K562 (cell line): ENCODE results near the gene CHST10. TPM values are rescaled to one million over a fixed set of nuclear protein-coding genes. Genes with fewer than 3 reads are reported as not detected.

Experiments used
- FOXP4 ChIP-seq: sonication (generic); formaldehyde crosslinking; IDR thresholded peaks from 2 replicates; pipeline ENCODE4 v1.8.0; 2022; ENCODE audit warnings: mild to moderate bottlenecking, missing genetic modification reagents, borderline replicate concordance
- GATA2 ChIP-seq: sonication (generic); formaldehyde crosslinking; IDR thresholded peaks from 2 replicates; pipeline ENCODE4 v1.4.0; 2020; ENCODE audit warnings: mild to moderate bottlenecking, missing genetic modification reagents
- HDAC2 ChIP-seq: fragments of 450-650 bp; IDR thresholded peaks from 2 replicates; pipeline ENCODE4 v1.6.1; 2016; ENCODE audit warnings: mild to moderate bottlenecking
- HSF4 ChIP-seq: fragments of 250-450 bp; sonication (Bioruptor Pico); IDR thresholded peaks from 2 replicates; pipeline ENCODE4 v2.1.2; 2022; ENCODE audit warnings: mild to moderate bottlenecking, moderate library complexity, borderline replicate concordance
- ILF3 ChIP-seq: fragments of 450-650 bp; IDR thresholded peaks from 2 replicates; pipeline ENCODE4 v1.6.1; 2018; ENCODE audit warnings: antibody characterized with exemption, mild to moderate bottlenecking, moderate library complexity, borderline replicate concordance
- PCBP2 ChIP-seq: fragments of 200-400 bp; formaldehyde crosslinking; IDR thresholded peaks from 2 replicates; pipeline ENCODE4 v1.6.1; 2018; ENCODE audit warnings: low read length, low read depth, mild to moderate bottlenecking, moderate library complexity; ENCODE audit not compliant: poor library complexity, severe bottlenecking
- RBM25 ChIP-seq: fragments of 200-400 bp; formaldehyde crosslinking; IDR thresholded peaks from 2 replicates; pipeline ENCODE4 v1.6.1; 2018; ENCODE audit warnings: low read length, low read depth, moderate library complexity; ENCODE audit not compliant: severe bottlenecking
- SNRNP70 ChIP-seq: fragments of 200-400 bp; formaldehyde crosslinking; optimal IDR thresholded peaks from 2 replicates; pipeline ENCODE3; 2017; ENCODE audit warnings: low read depth, low read length
- SUPT5H ChIP-seq: fragments of 450-650 bp; IDR thresholded peaks from 2 replicates; pipeline ENCODE4 v1.6.1; 2016
- XRCC3 ChIP-seq: fragments of 450-650 bp; IDR thresholded peaks from 2 replicates; pipeline ENCODE4 v1.6.1; 2017; ENCODE audit warnings: mild to moderate bottlenecking, moderate library complexity
- ZKSCAN8 ChIP-seq: fragments of 200-800 bp; sonication (Bioruptor generic); IDR thresholded peaks from 2 replicates; pipeline ENCODE4 v1.6.1; 2016; ENCODE audit warnings: missing genetic modification characterization, missing compliant biosample characterization
- ZNF583 ChIP-seq: fragments of 250-450 bp; sonication (Bioruptor Pico); IDR thresholded peaks from 2 replicates; pipeline ENCODE4 v1.4.0; 2020
- ZNF609 ChIP-seq: sonication (generic); formaldehyde crosslinking; IDR thresholded peaks from 2 replicates; pipeline ENCODE4 v1.8.1; 2023; ENCODE audit warnings: missing genetic modification reagents, mild to moderate bottlenecking, borderline replicate concordance
- ZNF655 ChIP-seq: fragments of 250-450 bp; sonication (Bioruptor Pico); IDR thresholded peaks from 2 replicates; pipeline ENCODE4 v1.5.0; 2021
- ZNF717 ChIP-seq: fragments of 250-450 bp; sonication (Bioruptor Pico); IDR thresholded peaks from 2 replicates; pipeline ENCODE4 v1.5.0; 2021
- polyA plus RNA-seq, 8 experiments: library from polyadenylated mRNA; depleted of rRNA in 4 of 8; stranded (reverse) in 5 of 8; unstranded in 3 of 8; fragments of >200 nt; fragmentation: Nextera tagmentation in 2 of 8; fragmentation: Illumina TruSeq in 1 of 8; extraction: Ambion mirVana in 2 of 8; extraction: Trizol in 1 of 8; gene quantifications; 2 replicates each; pipeline versions ENCODE4 v1.2.1 to v1.2.3, GENCODE V29; 2011 to 2014; ENCODE audit warnings: inconsistent platforms in 1 of 8, missing spikeins in 1 of 8
- total RNA-seq, 7 experiments: library from RNA; depleted of rRNA in 6 of 7; stranded (reverse); fragments of >200 nt in 6 of 7; fragmentation: Illumina TruSeq in 2 of 7; extraction: Trizol in 2 of 7; gene quantifications; 2 replicates each; pipeline versions ENCODE4 v1.2.1 to v1.2.3, GENCODE V29; 2011 to 2021; ENCODE audit warnings: low replicate concordance in 1 of 7
- TF ChIP-seq, protein P1 (sequence below): fragments of 250-450 bp; sonication (Bioruptor Pico); IDR thresholded peaks from 2 replicates; pipeline ENCODE4 v1.8.0; 2022; ENCODE audit warnings: moderate library complexity, mild to moderate bottlenecking, inconsistent platforms
- TF ChIP-seq, protein P2 (sequence below): IDR thresholded peaks from 2 replicates; pipeline ENCODE4 v1.6.1; 2012; ENCODE audit warnings: low read depth, low read length, improper control_type of control experiment, borderline replicate concordance

CHST10 gene
- total and polyA plus RNA-seq, 9 of the 15 experiments (the other 6 are each of a cell fraction or from before 2014, with no cell fraction given) = 1.3 to 30.9 (median 19.3) TPM

DNA sequence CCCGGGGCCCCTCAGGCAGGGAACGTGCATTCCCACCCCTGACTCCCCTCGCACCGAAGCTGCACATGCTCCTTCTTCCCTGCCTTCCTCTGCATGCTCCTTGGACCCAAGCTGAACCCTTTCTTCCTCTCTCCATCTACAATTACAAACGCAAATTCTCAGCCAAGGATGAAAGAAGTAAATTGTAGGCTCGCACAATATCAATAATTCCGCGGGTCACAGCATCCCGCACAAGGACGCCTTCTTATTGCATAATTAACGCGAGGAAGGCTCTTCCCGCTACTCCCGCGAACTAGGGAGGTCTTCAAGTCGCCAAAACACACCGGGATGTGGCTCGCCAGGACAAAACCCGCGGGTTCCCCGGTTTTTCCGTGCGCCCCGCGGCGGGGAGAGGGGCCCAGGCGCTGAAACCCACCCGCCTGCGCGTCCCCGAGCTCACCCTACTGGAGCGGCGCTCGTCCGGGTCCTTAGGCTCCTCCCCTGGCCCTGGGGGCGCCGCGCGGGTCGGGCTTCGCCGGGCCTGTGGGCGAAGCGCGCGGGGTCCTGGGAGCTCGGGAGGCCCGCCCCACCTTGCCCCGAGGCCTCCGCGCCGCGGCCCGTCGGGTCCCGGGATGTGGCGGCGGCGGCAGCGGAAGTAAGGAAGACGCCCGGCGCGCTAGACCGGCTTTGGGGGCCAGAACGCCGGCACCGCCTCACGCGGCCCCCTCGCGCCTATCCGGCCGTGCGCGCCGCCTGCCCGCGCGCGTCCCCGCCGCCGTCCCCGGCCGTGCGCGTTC lies at the start of gene CHST10 (continued):
- TF ChIP-seq FOXP4 (CRISPR knock-in tag) (no peak), XRCC3 (no peak), ZNF583 (0 out of 2 replicates have a peak, but pooled peaks have one; percentile 77), ZNF717 (no peak), ZNF609 (no peak), RBM25 (no peak), SNRNP70 (no peak), ZKSCAN8 (CRISPR knock-in tag) (no peak), HDAC2 (no peak), SUPT5H (peak; percentile 62), GATA2 (CRISPR knock-in tag) (no peak), ILF3 (no peak), PCBP2 (no peak), ZNF655 (no peak), HSF4 (CRISPR knock-in tag) (no peak)
- TF ChIP-seq, protein P1, sequence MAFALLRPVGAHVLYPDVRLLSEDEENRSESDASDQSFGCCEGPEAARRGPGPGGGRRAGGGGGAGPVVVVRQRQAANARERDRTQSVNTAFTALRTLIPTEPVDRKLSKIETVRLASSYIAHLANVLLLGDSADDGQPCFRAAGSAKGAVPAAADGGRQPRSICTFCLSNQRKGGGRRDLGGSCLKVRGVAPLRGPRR (CRISPR knock-in tag) = no peak
- TF ChIP-seq, protein P2, sequence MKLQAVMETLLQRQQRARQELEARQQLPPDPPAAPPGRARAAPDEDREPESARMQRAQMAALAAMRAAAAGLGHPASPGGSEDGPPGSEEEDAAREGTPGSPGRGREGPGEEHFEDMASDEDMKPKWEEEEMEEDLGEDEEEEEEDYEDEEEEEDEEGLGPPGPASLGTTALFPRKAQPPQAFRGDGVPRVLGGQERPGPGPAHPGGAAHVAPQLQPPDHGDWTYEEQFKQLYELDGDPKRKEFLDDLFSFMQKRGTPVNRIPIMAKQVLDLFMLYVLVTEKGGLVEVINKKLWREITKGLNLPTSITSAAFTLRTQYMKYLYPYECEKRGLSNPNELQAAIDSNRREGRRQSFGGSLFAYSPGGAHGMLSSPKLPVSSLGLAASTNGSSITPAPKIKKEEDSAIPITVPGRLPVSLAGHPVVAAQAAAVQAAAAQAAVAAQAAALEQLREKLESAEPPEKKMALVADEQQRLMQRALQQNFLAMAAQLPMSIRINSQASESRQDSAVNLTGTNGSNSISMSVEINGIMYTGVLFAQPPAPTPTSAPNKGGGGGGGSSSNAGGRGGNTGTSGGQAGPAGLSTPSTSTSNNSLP = no peak
